HCT116 (cell line): ENCODE measurements around the gene RBM27. TPM values are rescaled to one million over a fixed set of nuclear protein-coding genes. Genes with fewer than 3 reads are reported as not detected.

Experiments
- ATAC-seq: fragments of 200-7000 bp; cut with Tn5 transposase; 2 replicates; pipeline ENCODE4 v1.9.1; 2020; ENCODE audit warnings: mild to moderate bottlenecking, moderate library complexity
- Bru-seq: library from RNA; stranded (reverse); fragments of 400-500 nt; gene quantifications from one replicate; lab custom pipeline; 2021; lab: Mats Ljungman, UMichigan
- BruChase-seq, 2 experiments: library from RNA; stranded (reverse); fragments of 400-500 nt; gene quantifications; one replicate each; lab custom pipeline; 2021; lab: Mats Ljungman, UMichigan
- BruUV-seq: library from RNA; stranded (reverse); fragments of 400-500 nt; replicated peaks from 2 replicates; lab custom pipeline; 2021; lab: Mats Ljungman, UMichigan
- CTCF ChIA-PET: fragments of 300-600 bp; sonication (Branson Sonifier 250); formaldehyde crosslinking; loops from one replicate; lab custom pipeline; 2021; ENCODE audit warnings: antibody characterized with exemption; lab: Charles Lee
- POLR2A ChIA-PET: fragments of 300-600, 350-600 bp; sonication (Branson Sonifier 250); formaldehyde crosslinking; loops from one replicate; lab custom pipeline; 2021; ENCODE audit warnings: antibody characterized with exemption; lab: Charles Lee
- RAD21 ChIA-PET, 2 experiments: fragments of 300-600 bp; sonication (Branson Sonifier 250); formaldehyde crosslinking; loops; one replicate each; lab custom pipeline; 2023; ENCODE audit warnings: low total read pairs in 2 of 2; ENCODE audit not compliant: uncharacterized antibody in 2 of 2, unreplicated experiment in 2 of 2, low non-redundant PET in 1 of 2; lab: Charles Lee
- DNase-seq: peaks from one replicate; pipeline ENCODE4 v3.0.0-alpha.2; 2010; ENCODE audit warnings: low read depth, low spot score
- H2AFZ ChIP-seq: fragments of 200-600 bp; shearing (Covaris generic), sonication (generic); 2 replicates; pipeline ENCODE4 v1.6.1; 2017; ENCODE audit warnings: low read depth, mixed run types, mixed read lengths, antibody characterized with exemption, low read length; ENCODE audit not compliant: poor library complexity, severe bottlenecking
- H3K27ac ChIP-seq: 2 replicates; pipeline ENCODE4 v1.5.1; 2012; ENCODE audit warnings: low read depth, low read length
- H3K27me3 ChIP-seq: fragments of 200-600 bp; sonication (generic); 2 replicates; pipeline ENCODE4 v1.6.1; 2016; ENCODE audit warnings: mixed run types, low read length, mixed read lengths; ENCODE audit not compliant: insufficient read depth
- H3K36me3 ChIP-seq, 2 experiments: fragments of 200-500 bp in 1 of 2; fragments of 200-600 bp in 1 of 2; sonication (Bioruptor generic) in 1 of 2; sonication (generic) in 1 of 2; 2 replicates each; pipeline versions ENCODE4 v1.5.1 to v1.6.1; 2014 to 2016; ENCODE audit warnings: low read length in 2 of 2, inconsistent platforms in 1 of 2, mixed read lengths in 1 of 2, mixed run types in 1 of 2; ENCODE audit not compliant: insufficient read depth in 2 of 2, control insufficient read depth in 1 of 2
- H3K4me1 ChIP-seq, 2 experiments: fragments of 200-600 bp in 1 of 2; sonication (generic) in 1 of 2; 2 replicates each; pipeline versions ENCODE4 v1.5.1 to v1.6.1; 2012 to 2017; ENCODE audit warnings: low read length in 2 of 2, inconsistent platforms in 1 of 2, mild to moderate bottlenecking in 1 of 2, mixed read lengths in 1 of 2, mixed run types in 1 of 2, moderate library complexity in 1 of 2; ENCODE audit not compliant: insufficient read depth in 2 of 2, control insufficient read depth in 1 of 2
- H3K4me2 ChIP-seq: fragments of 200-600 bp; sonication (generic); 2 replicates; pipeline ENCODE4 v1.6.1; 2017; ENCODE audit warnings: mixed run types, low read length, mixed read lengths
- H3K4me3 ChIP-seq, 2 experiments: fragments of 200-600 bp in 1 of 2; sonication (generic) in 1 of 2; replicated peaks in 1 of 2; 2 replicates each; pipeline ENCODE4 v1.5.1; 2011 to 2016; ENCODE audit warnings: low read length in 2 of 2, control low read depth in 1 of 2, low read depth in 1 of 2, mild to moderate bottlenecking in 1 of 2, mixed read lengths in 1 of 2, mixed run types in 1 of 2
- H3K79me2 ChIP-seq: fragments of 200-600 bp; sonication (generic); 2 replicates; pipeline ENCODE4 v1.6.1; 2017; ENCODE audit warnings: mild to moderate bottlenecking, mixed run types, low read length, moderate library complexity, mixed read lengths; ENCODE audit not compliant: insufficient read depth
- H3K9ac ChIP-seq: fragments of 200-600 bp; sonication (generic); 2 replicates; pipeline ENCODE4 v1.6.1; 2016; ENCODE audit warnings: low read length, mixed read lengths
- H3K9me2 ChIP-seq: fragments of 200-600 bp; sonication (generic), shearing (Covaris generic); 2 replicates; pipeline ENCODE4 v1.6.1; 2017; ENCODE audit warnings: mixed run types, mild to moderate bottlenecking, moderate library complexity; ENCODE audit not compliant: insufficient read depth
- H3K9me3 ChIP-seq, 2 experiments: fragments of 200-500 bp in 1 of 2; fragments of 200-600 bp in 1 of 2; sonication (Bioruptor generic) in 1 of 2; sonication (generic) in 1 of 2; 2 replicates each; pipeline ENCODE4 v1.6.1; 2014 to 2017; ENCODE audit warnings: low read length in 2 of 2, mixed read lengths in 2 of 2, inconsistent platforms in 1 of 2, low read depth in 1 of 2, mild to moderate bottlenecking in 1 of 2, mixed run types in 1 of 2, moderate library complexity in 1 of 2; ENCODE audit not compliant: control insufficient read depth in 1 of 2, insufficient read depth in 1 of 2
- H4K20me1 ChIP-seq: fragments of 200-600 bp; sonication (generic), shearing (Covaris generic); 2 replicates; pipeline ENCODE4 v1.6.1; 2017; ENCODE audit warnings: mixed run types, mild to moderate bottlenecking, moderate library complexity; ENCODE audit not compliant: insufficient read depth
- ATF3 ChIP-seq: IDR thresholded peaks from 2 replicates; pipeline ENCODE4 v1.6.1; 2012
- CBX3 ChIP-seq: IDR thresholded peaks from 2 replicates; pipeline ENCODE4 v1.6.1; 2012; ENCODE audit warnings: low read depth
- CEBPB ChIP-seq: IDR thresholded peaks from 2 replicates; pipeline ENCODE4 v1.6.1; 2012; ENCODE audit warnings: low read depth
- CTCF ChIP-seq, 3 experiments: fragments of 200-600 bp in 1 of 3; sonication (generic) in 1 of 3; IDR thresholded peaks in 2 of 3; conservative IDR thresholded peaks in 1 of 3; 2 replicates each; pipeline ENCODE4 v1.5.1; 2012 to 2017; ENCODE audit warnings: low read depth in 2 of 3, low read length in 2 of 3, antibody characterized with exemption in 1 of 3, borderline replicate concordance in 1 of 3, control low read depth in 1 of 3, mild to moderate bottlenecking in 1 of 3, mixed read lengths in 1 of 3, mixed run types in 1 of 3, moderate library complexity in 1 of 3; ENCODE audit not compliant: insufficient read depth in 1 of 3
- EGR1 ChIP-seq: IDR thresholded peaks from 2 replicates; pipeline ENCODE4 v1.6.1; 2012; ENCODE audit warnings: low read depth
- ELF1 ChIP-seq: IDR thresholded peaks from 2 replicates; pipeline ENCODE4 v1.6.1; 2012; ENCODE audit warnings: low read depth, borderline replicate concordance
- EZH2 ChIP-seq: fragments of 200-600 bp; sonication (generic); IDR thresholded peaks from 2 replicates; pipeline ENCODE4 v1.6.1; 2017; ENCODE audit warnings: antibody characterized with exemption, mixed run types
- EZH2phosphoT487 ChIP-seq: fragments of 200-600 bp; IDR thresholded peaks from 2 replicates; pipeline ENCODE4 v1.6.1; 2018; ENCODE audit warnings: antibody characterized with exemption, borderline replicate concordance
- FOSL1 ChIP-seq: IDR thresholded peaks from 2 replicates; pipeline ENCODE4 v1.6.1; 2012; ENCODE audit warnings: low read depth
- JUND ChIP-seq: IDR thresholded peaks from 2 replicates; pipeline ENCODE4 v1.6.1; 2012
- MAX ChIP-seq: IDR thresholded peaks from 2 replicates; pipeline ENCODE4 v1.6.1; 2012
- POLR2A ChIP-seq: IDR thresholded peaks from 2 replicates; pipeline ENCODE4 v1.7.0; 2011; ENCODE audit warnings: borderline replicate concordance; ENCODE audit not compliant: insufficient read depth, insufficient read length; ENCODE audit errors: extremely low read depth
- POLR2AphosphoS5 ChIP-seq: IDR thresholded peaks from 2 replicates; pipeline ENCODE4 v1.6.1; 2011; ENCODE audit warnings: mild to moderate bottlenecking, low read depth, low read length, moderate library complexity
- RAD21 ChIP-seq: IDR thresholded peaks from 2 replicates; pipeline ENCODE4 v1.6.1; 2012; ENCODE audit warnings: low read depth, mild to moderate bottlenecking
- SIN3A ChIP-seq: IDR thresholded peaks from 2 replicates; pipeline ENCODE4 v1.6.1; 2012; ENCODE audit warnings: low read depth
- SP1 ChIP-seq: IDR thresholded peaks from 2 replicates; pipeline ENCODE4 v1.6.1; 2012; ENCODE audit warnings: low read depth
- SRF ChIP-seq: IDR thresholded peaks from 2 replicates; pipeline ENCODE4 v1.6.1; 2012; ENCODE audit warnings: low read depth
- YY1 ChIP-seq: IDR thresholded peaks from 2 replicates; pipeline ENCODE4 v1.6.1; 2011; ENCODE audit warnings: low read length, low read depth, moderate library complexity, mild to moderate bottlenecking; ENCODE audit not compliant: insufficient replicate concordance; ENCODE audit errors: extremely low read depth
- ZBTB33 ChIP-seq: IDR thresholded peaks from 2 replicates; pipeline ENCODE4 v1.6.1; 2011; ENCODE audit warnings: mild to moderate bottlenecking, low read length, moderate library complexity; ENCODE audit not compliant: insufficient replicate concordance; ENCODE audit errors: extremely low read depth
- ZFX ChIP-seq: fragments of 450-650 bp; IDR thresholded peaks from 2 replicates; pipeline ENCODE4 v1.6.1; 2017
- intact Hi-C: fragments of 100-400 bp; cut with micrococcal nuclease; formaldehyde crosslinking; loops from 2 replicates; pipeline ENCODE4 v1.10.0; 2022
- long read RNA-seq: library from polyadenylated mRNA; unstranded; transcript quantifications from one replicate; pipeline ENCODE4 v2.0.0, GENCODE V29; 2021; ENCODE audit not compliant: unreplicated experiment
- polyA plus RNA-seq: library from polyadenylated mRNA; unstranded; fragments of >200 nt; gene quantifications from 2 replicates; pipeline ENCODE4 v1.2.1, GENCODE V29; 2012; ENCODE audit warnings: missing spikeins
- total RNA-seq: library from RNA; stranded (reverse); gene quantifications from one replicate; pipeline ENCODE4 v1.2.1, GENCODE V29; 2021; ENCODE audit not compliant: unreplicated experiment

RBM27 gene
- total RNA-seq: 15.2 TPM
- 9.7 TPM in 2 replicates for polyA plus RNA-seq
- Bru-seq, nascent RNA: percentile 94 among the genes with signal in this experiment
- BruChase-seq, experiment 1, labeled RNA remaining after a 6-hour chase: percentile 98 among the genes with signal in this experiment
- percentile 99 among the genes with signal in this experiment for BruChase-seq, experiment 2, labeled RNA remaining after a 2-hour chase
- long read RNA-seq, full-length matches to known transcripts: 6 of 26 reads
- long read RNA-seq, partial matches to known transcripts: 17 of 26 reads
- long read RNA-seq, other reads (novel, unspliced or antisense): 3 of 26 reads

GRCh38 chr5:146203011-146203871, at the start of gene RBM27:
TSS of gene RBM27 (plus strand) at chr5:146203605. CDS start at chr5:146203766, 161 bp downstream.
- intact Hi-C loops: no loop called here
- H3K4me2 ChIP-seq: peak within 1 kb of the TSS; percentile 90
- H3K9me2 ChIP-seq: no peaks in the 10 kb centered on the region
- peaks cover 46% of the 10 kb centered on the region for H3K79me2 ChIP-seq
- peak; percentile 98 for DNase-seq
- H3K4me3 ChIP-seq: peak within 1 kb of the TSS; percentile 90 to 92
- POLR2A ChIA-PET: interaction anchor here (1.0 to 1.1 kb wide), 3 partner anchors 10 to 51 kb away, joined by 3 to 5 read pairs (median 4); no protein-coding TSS in a partner anchor
- H4K20me1 ChIP-seq: no peaks in the 10 kb centered on the region
- RAD21 ChIA-PET: no interaction called here
- peak; percentile 99 for ATAC-seq
- BruUV-seq: no TSS peak
- H3K27ac ChIP-seq: peak within 1 kb of the TSS; percentile 64
- no peaks in the 10 kb centered on the region for H3K9me3 ChIP-seq
- no peaks in the 10 kb centered on the region for H3K36me3 ChIP-seq
- CTCF ChIA-PET: no interaction called here
- H3K27me3 ChIP-seq: no peaks in the 10 kb centered on the region
- peak within 1 kb of the TSS; percentile 84 for H3K9ac ChIP-seq
- H3K4me1 ChIP-seq: peaks cover 3 to 36% of the 10 kb centered on the region in 2 experiments; a peak in 3 of 4 replicates
- H2AFZ ChIP-seq: peak within 1 kb of the TSS; percentile 45
- TF ChIP-seq ATF3: no peak
- TF ChIP-seq POLR2AphosphoS5: peak; percentile 81
- TF ChIP-seq CEBPB: peak; percentile 46; the same call in 1 of the 2 replicates
- TF ChIP-seq EGR1: peak; percentile 42
- no peak for TF ChIP-seq CTCF (IDR thresholded peaks at IDR 0.05 in 2 of 3, conservative IDR thresholded peaks at IDR 0.05 in 1 of 3; ENCODE audit: borderline replicate concordance in 1 of 3, insufficient read depth in 1 of 3, low read depth in 2 of 3, low read length in 2 of 3)
- no peak for TF ChIP-seq EZH2phosphoT487
- TF ChIP-seq RAD21: no peak
- TF ChIP-seq ELF1: peak; percentile 50
- no peak for TF ChIP-seq POLR2A
- peak; percentile 100 for TF ChIP-seq SP1
- TF ChIP-seq JUND: peak; percentile 48
- no peak for TF ChIP-seq ZBTB33
- no peak for TF ChIP-seq EZH2
- TF ChIP-seq SIN3A: peak; percentile 86; the same call in 1 of the 2 replicates
- peak; percentile 82 for TF ChIP-seq YY1
- TF ChIP-seq FOSL1: peak; percentile 50
- no peak for TF ChIP-seq SRF
- peak; percentile 74; the same call in 1 of the 2 replicates for TF ChIP-seq CBX3
- peak; percentile 87 for TF ChIP-seq ZFX
- TF ChIP-seq MAX: peak; percentile 95
